ENCODE results near the gene RNF212B. TPM values are rescaled to one million over a fixed set of nuclear protein-coding genes. Genes with fewer than 3 reads are reported as not detected.

Gene RNF212B
- total and polyA plus RNA-seq, 2 of the 13 experiments (the other 11 are each of a cell fraction or from before 2014, with no cell fraction given): 0.05 TPM; not detected in 1

DNA sequence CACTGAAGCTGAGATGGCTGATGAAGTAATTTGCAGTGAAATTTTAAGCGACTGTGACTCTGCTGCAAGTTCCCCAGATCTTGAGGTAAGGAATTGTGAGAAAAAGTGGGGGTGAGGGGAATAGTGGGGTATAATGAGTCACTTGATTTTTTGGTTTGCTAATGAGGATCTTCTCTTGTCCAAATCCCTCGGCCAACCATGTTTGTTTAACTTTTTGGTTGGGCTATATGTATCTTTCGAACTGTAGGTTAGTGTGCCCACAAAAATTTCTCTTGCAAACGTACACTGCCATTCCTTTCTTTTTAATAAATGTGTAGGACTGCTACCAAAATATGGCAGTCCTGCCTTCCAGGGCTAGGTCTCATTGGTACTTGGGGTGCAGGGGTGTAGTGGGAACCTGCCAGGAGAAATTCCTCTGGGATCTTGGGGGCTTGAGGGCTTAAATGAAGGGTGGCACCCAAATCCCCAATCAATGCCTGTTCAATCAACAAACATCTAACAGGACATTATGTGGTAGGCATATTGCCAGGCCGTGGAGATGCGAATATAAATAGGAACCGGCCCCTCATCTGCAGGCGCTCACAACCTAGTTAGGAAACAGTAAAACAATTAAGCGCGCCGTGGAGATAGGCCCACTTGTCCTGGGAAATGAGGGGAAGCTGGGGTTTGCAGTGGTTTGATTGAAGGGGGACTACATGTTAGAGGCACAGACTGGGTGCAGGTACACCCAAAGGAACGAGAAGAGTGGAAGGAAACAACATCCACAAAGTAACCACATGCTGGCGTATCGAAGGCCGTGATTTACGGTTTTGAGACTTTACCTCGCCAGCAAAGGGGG, 82.2 kb downstream of the RNF212B start (continued):
- TF ChIP-seq PCBP2 (optimal IDR thresholded peaks at IDR 0.05; ENCODE audit: low read depth, low read length, poor library complexity, severe bottlenecking): peak; percentile 64
- TF ChIP-seq, protein P1, sequence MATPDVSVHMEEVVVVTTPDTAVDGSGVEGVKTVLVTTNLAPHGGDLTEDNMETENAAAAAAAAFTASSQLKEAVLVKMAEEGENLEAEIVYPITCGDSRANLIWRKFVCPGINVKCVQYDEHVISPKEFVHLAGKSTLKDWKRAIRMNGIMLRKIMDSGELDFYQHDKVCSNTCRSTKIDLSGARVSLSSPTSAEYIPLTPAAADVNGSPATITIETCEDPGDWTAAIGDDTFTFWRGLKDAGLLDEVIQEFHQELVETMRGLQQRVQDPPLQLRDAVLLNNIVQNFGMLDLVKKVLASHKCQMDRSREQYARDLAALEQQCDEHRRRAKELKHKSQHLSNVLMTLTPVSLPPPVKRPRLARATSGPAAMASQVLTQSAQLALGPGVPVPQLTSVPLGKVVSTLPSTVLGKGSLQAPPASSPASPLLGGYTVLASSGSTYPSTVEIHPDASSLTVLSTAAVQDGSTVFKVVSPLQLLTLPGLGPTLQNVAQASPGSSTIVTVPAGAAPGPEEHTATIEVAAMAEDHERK (CRISPR knock-in tag; IDR thresholded peaks at IDR 0.05; ENCODE audit: low read depth): 0 out of 2 replicates have a peak, but pooled peaks have one; percentile 6
- no peak for TF ChIP-seq ZNF747 (CRISPR knock-in tag; IDR thresholded peaks at IDR 0.05; ENCODE audit: borderline replicate concordance)
- TF ChIP-seq, protein P2, sequence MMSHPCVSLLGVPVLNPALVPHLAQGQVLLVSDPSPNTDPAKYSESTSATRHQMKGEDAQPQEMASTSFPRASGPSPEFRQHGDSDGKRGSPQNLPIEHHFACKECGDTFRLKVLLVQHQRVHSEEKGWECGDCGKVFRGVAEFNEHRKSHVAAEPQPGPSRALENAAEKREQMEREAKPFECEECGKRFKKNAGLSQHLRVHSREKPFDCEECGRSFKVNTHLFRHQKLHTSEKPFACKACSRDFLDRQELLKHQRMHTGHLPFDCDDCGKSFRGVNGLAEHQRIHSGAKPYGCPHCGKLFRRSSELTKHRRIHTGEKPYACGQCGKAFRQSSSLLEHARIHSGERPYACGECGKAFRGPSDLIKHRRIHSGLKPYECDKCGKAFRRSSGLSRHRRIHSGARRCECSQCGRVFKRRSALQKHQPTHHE (CRISPR knock-in tag; IDR thresholded peaks at IDR 0.05; ENCODE audit: borderline replicate concordance): peak; percentile 47; the same call in 1 of the 2 replicates
- no peak for TF ChIP-seq ZNF274 (CRISPR knock-in tag; IDR thresholded peaks at IDR 0.05)
- TF ChIP-seq, protein P3, sequence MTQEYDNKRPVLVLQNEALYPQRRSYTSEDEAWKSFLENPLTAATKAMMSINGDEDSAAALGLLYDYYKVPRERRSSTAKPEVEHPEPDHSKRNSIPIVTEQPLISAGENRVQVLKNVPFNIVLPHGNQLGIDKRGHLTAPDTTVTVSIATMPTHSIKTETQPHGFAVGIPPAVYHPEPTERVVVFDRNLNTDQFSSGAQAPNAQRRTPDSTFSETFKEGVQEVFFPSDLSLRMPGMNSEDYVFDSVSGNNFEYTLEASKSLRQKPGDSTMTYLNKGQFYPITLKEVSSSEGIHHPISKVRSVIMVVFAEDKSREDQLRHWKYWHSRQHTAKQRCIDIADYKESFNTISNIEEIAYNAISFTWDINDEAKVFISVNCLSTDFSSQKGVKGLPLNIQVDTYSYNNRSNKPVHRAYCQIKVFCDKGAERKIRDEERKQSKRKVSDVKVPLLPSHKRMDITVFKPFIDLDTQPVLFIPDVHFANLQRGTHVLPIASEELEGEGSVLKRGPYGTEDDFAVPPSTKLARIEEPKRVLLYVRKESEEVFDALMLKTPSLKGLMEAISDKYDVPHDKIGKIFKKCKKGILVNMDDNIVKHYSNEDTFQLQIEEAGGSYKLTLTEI (CRISPR knock-in tag; conservative IDR thresholded peaks at IDR 0.05): no peak
- TF ChIP-seq, protein P4, sequence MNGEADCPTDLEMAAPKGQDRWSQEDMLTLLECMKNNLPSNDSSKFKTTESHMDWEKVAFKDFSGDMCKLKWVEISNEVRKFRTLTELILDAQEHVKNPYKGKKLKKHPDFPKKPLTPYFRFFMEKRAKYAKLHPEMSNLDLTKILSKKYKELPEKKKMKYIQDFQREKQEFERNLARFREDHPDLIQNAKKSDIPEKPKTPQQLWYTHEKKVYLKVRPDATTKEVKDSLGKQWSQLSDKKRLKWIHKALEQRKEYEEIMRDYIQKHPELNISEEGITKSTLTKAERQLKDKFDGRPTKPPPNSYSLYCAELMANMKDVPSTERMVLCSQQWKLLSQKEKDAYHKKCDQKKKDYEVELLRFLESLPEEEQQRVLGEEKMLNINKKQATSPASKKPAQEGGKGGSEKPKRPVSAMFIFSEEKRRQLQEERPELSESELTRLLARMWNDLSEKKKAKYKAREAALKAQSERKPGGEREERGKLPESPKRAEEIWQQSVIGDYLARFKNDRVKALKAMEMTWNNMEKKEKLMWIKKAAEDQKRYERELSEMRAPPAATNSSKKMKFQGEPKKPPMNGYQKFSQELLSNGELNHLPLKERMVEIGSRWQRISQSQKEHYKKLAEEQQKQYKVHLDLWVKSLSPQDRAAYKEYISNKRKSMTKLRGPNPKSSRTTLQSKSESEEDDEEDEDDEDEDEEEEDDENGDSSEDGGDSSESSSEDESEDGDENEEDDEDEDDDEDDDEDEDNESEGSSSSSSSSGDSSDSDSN (CRISPR knock-in tag; IDR thresholded peaks at IDR 0.05): no peak
- TF ChIP-seq ZNF138 (CRISPR knock-in tag; IDR thresholded peaks at IDR 0.05; ENCODE audit: low read depth): 0 out of 2 replicates have a peak, but pooled peaks have one; percentile 89
- TF ChIP-seq, protein P5, sequence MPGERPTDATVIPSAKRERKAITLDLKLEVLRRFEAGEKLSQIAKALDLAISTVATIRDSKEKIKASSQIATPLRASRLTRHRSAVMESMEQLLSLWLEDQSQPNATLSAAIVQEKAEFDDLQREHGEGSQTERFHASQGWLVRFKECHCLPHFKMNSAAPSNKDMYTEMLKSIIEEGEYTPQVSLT (CRISPR knock-in tag; IDR thresholded peaks at IDR 0.05; ENCODE audit: borderline replicate concordance, low read depth): 0 out of 2 replicates have a peak, but pooled peaks have one; percentile 0
- TF ChIP-seq, protein P6, sequence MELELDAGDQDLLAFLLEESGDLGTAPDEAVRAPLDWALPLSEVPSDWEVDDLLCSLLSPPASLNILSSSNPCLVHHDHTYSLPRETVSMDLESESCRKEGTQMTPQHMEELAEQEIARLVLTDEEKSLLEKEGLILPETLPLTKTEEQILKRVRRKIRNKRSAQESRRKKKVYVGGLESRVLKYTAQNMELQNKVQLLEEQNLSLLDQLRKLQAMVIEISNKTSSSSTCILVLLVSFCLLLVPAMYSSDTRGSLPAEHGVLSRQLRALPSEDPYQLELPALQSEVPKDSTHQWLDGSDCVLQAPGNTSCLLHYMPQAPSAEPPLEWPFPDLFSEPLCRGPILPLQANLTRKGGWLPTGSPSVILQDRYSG (CRISPR knock-in tag; IDR thresholded peaks at IDR 0.05): no peak
- TF ChIP-seq RBM22 (optimal IDR thresholded peaks at IDR 0.05; ENCODE audit: low read length): peak; percentile 70
- TF ChIP-seq, protein P7, sequence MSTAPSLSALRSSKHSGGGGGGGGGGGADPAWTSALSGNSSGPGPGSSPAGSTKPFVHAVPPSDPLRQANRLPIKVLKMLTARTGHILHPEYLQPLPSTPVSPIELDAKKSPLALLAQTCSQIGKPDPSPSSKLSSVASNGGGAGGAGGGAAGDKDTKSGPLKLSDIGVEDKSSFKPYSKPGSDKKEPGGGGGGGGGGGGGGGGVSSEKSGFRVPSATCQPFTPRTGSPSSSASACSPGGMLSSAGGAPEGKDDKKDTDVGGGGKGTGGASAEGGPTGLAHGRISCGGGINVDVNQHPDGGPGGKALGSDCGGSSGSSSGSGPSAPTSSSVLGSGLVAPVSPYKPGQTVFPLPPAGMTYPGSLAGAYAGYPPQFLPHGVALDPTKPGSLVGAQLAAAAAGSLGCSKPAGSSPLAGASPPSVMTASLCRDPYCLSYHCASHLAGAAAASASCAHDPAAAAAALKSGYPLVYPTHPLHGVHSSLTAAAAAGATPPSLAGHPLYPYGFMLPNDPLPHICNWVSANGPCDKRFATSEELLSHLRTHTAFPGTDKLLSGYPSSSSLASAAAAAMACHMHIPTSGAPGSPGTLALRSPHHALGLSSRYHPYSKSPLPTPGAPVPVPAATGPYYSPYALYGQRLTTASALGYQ (CRISPR knock-in tag; IDR thresholded peaks at IDR 0.05): no peak
- TF ChIP-seq ZNF891 (CRISPR knock-in tag; IDR thresholded peaks at IDR 0.05): 0 out of 2 replicates have a peak, but pooled peaks have one; percentile 66
- peak; percentile 56; the same call in 1 of the 2 replicates for TF ChIP-seq ZFP37 (CRISPR knock-in tag; IDR thresholded peaks at IDR 0.05; ENCODE audit: borderline replicate concordance)

All from HepG2 (cell line).